WTC11 (cell line): Measurements from ENCODE around the gene INPP4B. TPM values are rescaled to one million over a fixed set of nuclear protein-coding genes. Genes with fewer than 3 reads are reported as not detected.

ENCODE experiments used
- ATAC-seq: fragments of 200-7000 bp; cut with Tn5 transposase; 2 replicates; pipeline ENCODE4 v1.10.0; 2021; ENCODE audit warnings: mild to moderate bottlenecking, moderate library complexity
- CTCF ChIA-PET: fragments of 300-600 bp; sonication (Branson Sonifier 250); formaldehyde crosslinking; loops from one replicate; lab custom pipeline; 2021; ENCODE audit warnings: antibody characterized with exemption; lab: Charles Lee
- POLR2A ChIA-PET: fragments of 350-600 bp; sonication (Branson Sonifier 250); formaldehyde crosslinking; loops from one replicate; lab custom pipeline; 2021; ENCODE audit warnings: antibody characterized with exemption; lab: Charles Lee
- DNase-seq: peaks from one replicate; pipeline ENCODE4 v3.0.0; 2021; ENCODE audit warnings: low spot score
- H3K27ac Mint-ChIP-seq: 2 replicates; pipeline ENCODE4 v1.8.0; 2021; ENCODE audit warnings: mixed read lengths
- H3K27me3 Mint-ChIP-seq: 2 replicates; pipeline ENCODE4 v1.8.0; 2021; ENCODE audit warnings: low read depth, mild to moderate bottlenecking, moderate library complexity, mixed read lengths
- H3K36me3 Mint-ChIP-seq: 2 replicates; pipeline ENCODE4 v1.8.0; 2021; ENCODE audit warnings: mixed read lengths
- H3K4me1 Mint-ChIP-seq: 2 replicates; pipeline ENCODE4 v1.8.0; 2022; ENCODE audit warnings: mixed read lengths
- H3K4me3 Mint-ChIP-seq: 2 replicates; pipeline ENCODE4 v1.8.0; 2021; ENCODE audit warnings: mild to moderate bottlenecking, moderate library complexity, mixed read lengths
- H3K9me3 Mint-ChIP-seq: 2 replicates; pipeline ENCODE4 v1.8.0; 2021; ENCODE audit warnings: mixed read lengths
- AFF4 ChIP-seq: sonication (generic); formaldehyde crosslinking; IDR thresholded peaks from 2 replicates; pipeline ENCODE4 v1.8.1; 2023; ENCODE audit warnings: mild to moderate bottlenecking, missing genetic modification reagents, borderline replicate concordance
- EMX1 ChIP-seq: fragments of 250-450 bp; sonication (Bioruptor Pico); IDR thresholded peaks from 2 replicates; pipeline ENCODE4 v1.8.0; 2021; ENCODE audit warnings: mild to moderate bottlenecking
- GRHL2 ChIP-seq: fragments of 250-450 bp; sonication (Bioruptor Pico); IDR thresholded peaks from 2 replicates; pipeline ENCODE4 v1.8.0; 2022; ENCODE audit warnings: mild to moderate bottlenecking, moderate library complexity; ENCODE audit not compliant: insufficient replicate concordance, severe bottlenecking
- SMAD4 ChIP-seq: sonication (generic); formaldehyde crosslinking; IDR thresholded peaks from 2 replicates; pipeline ENCODE4 v1.8.0; 2022; ENCODE audit warnings: mild to moderate bottlenecking, missing genetic modification reagents
- SOX15 ChIP-seq: fragments of 250-450 bp; sonication (Bioruptor Pico); IDR thresholded peaks from 2 replicates; pipeline ENCODE4 v1.9.0; 2021; ENCODE audit warnings: mild to moderate bottlenecking
- SP1 ChIP-seq: sonication (generic); formaldehyde crosslinking; conservative IDR thresholded peaks from 2 replicates; pipeline ENCODE4 v1.8.1; 2022; ENCODE audit warnings: missing genetic modification reagents
- STAT6 ChIP-seq: sonication (generic); formaldehyde crosslinking; conservative IDR thresholded peaks from 2 replicates; pipeline ENCODE4 v1.8.1; 2023; ENCODE audit warnings: mild to moderate bottlenecking, low read depth, missing genetic modification reagents, moderate library complexity
- TCF7 ChIP-seq: sonication (generic); formaldehyde crosslinking; IDR thresholded peaks from 2 replicates; pipeline ENCODE4 v1.8.0; 2022; ENCODE audit warnings: mild to moderate bottlenecking, low read depth, missing genetic modification reagents, moderate library complexity
- TEAD1 ChIP-seq: sonication (generic); formaldehyde crosslinking; IDR thresholded peaks from 2 replicates; pipeline ENCODE4 v1.8.0; 2022; ENCODE audit warnings: mild to moderate bottlenecking, missing genetic modification reagents
- TEAD4 ChIP-seq: sonication (generic); formaldehyde crosslinking; IDR thresholded peaks from 2 replicates; pipeline ENCODE4 v1.8.0; 2022; ENCODE audit warnings: mild to moderate bottlenecking, missing genetic modification reagents
- ZBTB21 ChIP-seq: sonication (generic); formaldehyde crosslinking; IDR thresholded peaks from 2 replicates; pipeline ENCODE4 v1.8.1; 2023; ENCODE audit warnings: mild to moderate bottlenecking, missing genetic modification reagents, borderline replicate concordance
- ZNF219 ChIP-seq: sonication (generic); formaldehyde crosslinking; IDR thresholded peaks from 2 replicates; pipeline ENCODE4 v1.8.0; 2023; ENCODE audit warnings: missing genetic modification reagents, mild to moderate bottlenecking, borderline replicate concordance
- ZNF263 ChIP-seq: sonication (generic); formaldehyde crosslinking; IDR thresholded peaks from 2 replicates; pipeline ENCODE4 v1.8.1; 2022; ENCODE audit warnings: low read depth, mild to moderate bottlenecking, moderate library complexity, missing genetic modification reagents
- ZNF396 ChIP-seq: fragments of 250-450 bp; sonication (Bioruptor Pico); IDR thresholded peaks from 2 replicates; pipeline ENCODE4 v1.8.0; 2021; ENCODE audit warnings: mild to moderate bottlenecking, moderate library complexity, borderline replicate concordance
- ZNF423 ChIP-seq: fragments of 250-450 bp; sonication (Bioruptor Pico); IDR thresholded peaks from 2 replicates; pipeline ENCODE4 v2.1.2; 2022; ENCODE audit warnings: mild to moderate bottlenecking, moderate library complexity
- ZNF532 ChIP-seq: fragments of 250-450 bp; sonication (Bioruptor Pico); IDR thresholded peaks from 2 replicates; pipeline ENCODE4 v1.9.0; 2021; ENCODE audit warnings: mild to moderate bottlenecking, borderline replicate concordance
- total RNA-seq: library from RNA; stranded (reverse); gene quantifications from 3 replicates; pipeline ENCODE4 v1.2.3, GENCODE V29; 2021
- TF ChIP-seq, protein P1 (sequence below): sonication (generic); formaldehyde crosslinking; IDR thresholded peaks from 2 replicates; pipeline ENCODE4 v1.8.0; 2023; ENCODE audit warnings: missing genetic modification reagents, mild to moderate bottlenecking, borderline replicate concordance
- TF ChIP-seq, protein P2 (sequence below): fragments of 250-450 bp; sonication (Bioruptor Pico); IDR thresholded peaks from 2 replicates; pipeline ENCODE4 v2.1.2; 2022; ENCODE audit warnings: mild to moderate bottlenecking, moderate library complexity

The INPP4B gene
- total RNA-seq, 1 experiment from 2014 or later = 0.92 TPM

DNA sequence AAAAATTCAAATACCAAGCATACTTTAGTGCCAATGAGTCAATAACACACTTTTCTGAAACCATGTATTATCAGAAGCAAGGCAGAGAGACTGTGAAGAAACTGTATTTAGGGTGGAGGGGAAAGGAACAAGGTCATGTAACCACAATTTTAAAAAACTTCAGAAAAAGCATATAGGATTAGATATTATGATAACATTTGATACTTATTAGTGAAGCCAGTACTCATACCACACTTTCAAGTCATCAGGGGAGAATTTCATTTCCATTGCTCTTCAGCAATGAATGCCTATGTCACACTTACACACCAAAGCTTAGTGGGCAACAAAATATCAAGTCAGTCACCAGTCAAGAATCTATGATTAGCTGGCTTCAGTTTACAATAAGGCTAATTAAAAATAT is 607.5 kb downstream of the INPP4B start:
- Mint-ChIP-seq H3K27ac (no peak overlapping the region), H3K9me3 (no peaks in the 10 kb centered on the region), H3K4me1 (peaks cover 3% of the 10 kb centered on the region; the same call in 1 of the 2 replicates), H3K27me3 (no peaks in the 10 kb centered on the region; the same call in 1 of the 2 replicates), H3K36me3 (no peaks in the 10 kb centered on the region), H3K4me3 (no peak overlapping the region)
- ATAC-seq (no peak), DNase-seq (no peak)
- ChIA-PET CTCF (no interaction called here), POLR2A (no interaction called here)
- TF ChIP-seq AFF4 (CRISPR knock-in tag) = no peak
- TF ChIP-seq, protein P1, sequence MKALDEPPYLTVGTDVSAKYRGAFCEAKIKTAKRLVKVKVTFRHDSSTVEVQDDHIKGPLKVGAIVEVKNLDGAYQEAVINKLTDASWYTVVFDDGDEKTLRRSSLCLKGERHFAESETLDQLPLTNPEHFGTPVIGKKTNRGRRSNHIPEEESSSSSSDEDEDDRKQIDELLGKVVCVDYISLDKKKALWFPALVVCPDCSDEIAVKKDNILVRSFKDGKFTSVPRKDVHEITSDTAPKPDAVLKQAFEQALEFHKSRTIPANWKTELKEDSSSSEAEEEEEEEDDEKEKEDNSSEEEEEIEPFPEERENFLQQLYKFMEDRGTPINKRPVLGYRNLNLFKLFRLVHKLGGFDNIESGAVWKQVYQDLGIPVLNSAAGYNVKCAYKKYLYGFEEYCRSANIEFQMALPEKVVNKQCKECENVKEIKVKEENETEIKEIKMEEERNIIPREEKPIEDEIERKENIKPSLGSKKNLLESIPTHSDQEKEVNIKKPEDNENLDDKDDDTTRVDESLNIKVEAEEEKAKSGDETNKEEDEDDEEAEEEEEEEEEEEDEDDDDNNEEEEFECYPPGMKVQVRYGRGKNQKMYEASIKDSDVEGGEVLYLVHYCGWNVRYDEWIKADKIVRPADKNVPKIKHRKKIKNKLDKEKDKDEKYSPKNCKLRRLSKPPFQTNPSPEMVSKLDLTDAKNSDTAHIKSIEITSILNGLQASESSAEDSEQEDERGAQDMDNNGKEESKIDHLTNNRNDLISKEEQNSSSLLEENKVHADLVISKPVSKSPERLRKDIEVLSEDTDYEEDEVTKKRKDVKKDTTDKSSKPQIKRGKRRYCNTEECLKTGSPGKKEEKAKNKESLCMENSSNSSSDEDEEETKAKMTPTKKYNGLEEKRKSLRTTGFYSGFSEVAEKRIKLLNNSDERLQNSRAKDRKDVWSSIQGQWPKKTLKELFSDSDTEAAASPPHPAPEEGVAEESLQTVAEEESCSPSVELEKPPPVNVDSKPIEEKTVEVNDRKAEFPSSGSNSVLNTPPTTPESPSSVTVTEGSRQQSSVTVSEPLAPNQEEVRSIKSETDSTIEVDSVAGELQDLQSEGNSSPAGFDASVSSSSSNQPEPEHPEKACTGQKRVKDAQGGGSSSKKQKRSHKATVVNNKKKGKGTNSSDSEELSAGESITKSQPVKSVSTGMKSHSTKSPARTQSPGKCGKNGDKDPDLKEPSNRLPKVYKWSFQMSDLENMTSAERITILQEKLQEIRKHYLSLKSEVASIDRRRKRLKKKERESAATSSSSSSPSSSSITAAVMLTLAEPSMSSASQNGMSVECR (CRISPR knock-in tag) = no peak
- TF ChIP-seq SOX15 (CRISPR knock-in tag) = no peak
- TF ChIP-seq ZNF219 (CRISPR knock-in tag) = no peak
- TF ChIP-seq TCF7 (CRISPR knock-in tag) = no peak
- no peak for TF ChIP-seq STAT6 (CRISPR knock-in tag)
- no peak for TF ChIP-seq ZNF423
- no peak for TF ChIP-seq ZBTB21
- TF ChIP-seq EMX1 (CRISPR knock-in tag) = no peak
- TF ChIP-seq SMAD4 = no peak
- TF ChIP-seq SP1 (CRISPR knock-in tag) = no peak
- TF ChIP-seq, protein P2, sequence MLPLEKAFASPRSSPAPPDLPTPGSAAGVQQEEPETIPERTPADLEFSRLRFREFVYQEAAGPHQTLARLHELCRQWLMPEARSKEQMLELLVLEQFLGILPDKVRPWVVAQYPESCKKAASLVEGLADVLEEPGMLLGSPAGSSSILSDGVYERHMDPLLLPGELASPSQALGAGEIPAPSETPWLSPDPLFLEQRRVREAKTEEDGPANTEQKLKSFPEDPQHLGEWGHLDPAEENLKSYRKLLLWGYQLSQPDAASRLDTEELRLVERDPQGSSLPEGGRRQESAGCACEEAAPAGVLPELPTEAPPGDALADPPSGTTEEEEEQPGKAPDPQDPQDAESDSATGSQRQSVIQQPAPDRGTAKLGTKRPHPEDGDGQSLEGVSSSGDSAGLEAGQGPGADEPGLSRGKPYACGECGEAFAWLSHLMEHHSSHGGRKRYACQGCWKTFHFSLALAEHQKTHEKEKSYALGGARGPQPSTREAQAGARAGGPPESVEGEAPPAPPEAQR (CRISPR knock-in tag) = no peak

GRCh38 chr4:142236268-142236667 is 609.8 kb downstream of the INPP4B start:
- CTCF ChIA-PET = no interaction called here
- DNase-seq = no peak
- H3K4me1 Mint-ChIP-seq = no peaks in the 10 kb centered on the region
- ATAC-seq = no peak
- no peaks in the 10 kb centered on the region; the same call in 1 of the 2 replicates for H3K27me3 Mint-ChIP-seq
- H3K9me3 Mint-ChIP-seq = no peaks in the 10 kb centered on the region
- H3K4me3 Mint-ChIP-seq = no peak overlapping the region
- POLR2A ChIA-PET = no interaction called here
- no peak overlapping the region for H3K27ac Mint-ChIP-seq
- H3K36me3 Mint-ChIP-seq = no peaks in the 10 kb centered on the region
- TF ChIP-seq TEAD1 (CRISPR knock-in tag) (no peak), TEAD4 (CRISPR knock-in tag) (no peak), ZNF396 (CRISPR knock-in tag) (no peak), GRHL2 (CRISPR knock-in tag) (no peak), ZNF532 (no peak), ZNF263 (CRISPR knock-in tag) (no peak)
